NCI-H345 (cell line): Measurements from ENCODE around the gene FAM181A.

Experiments used
- DNase-seq: peaks from one replicate; lab custom pipeline; 2025; lab: John Stamatoyannopoulos, UW

The FAM181A gene

DNA sequence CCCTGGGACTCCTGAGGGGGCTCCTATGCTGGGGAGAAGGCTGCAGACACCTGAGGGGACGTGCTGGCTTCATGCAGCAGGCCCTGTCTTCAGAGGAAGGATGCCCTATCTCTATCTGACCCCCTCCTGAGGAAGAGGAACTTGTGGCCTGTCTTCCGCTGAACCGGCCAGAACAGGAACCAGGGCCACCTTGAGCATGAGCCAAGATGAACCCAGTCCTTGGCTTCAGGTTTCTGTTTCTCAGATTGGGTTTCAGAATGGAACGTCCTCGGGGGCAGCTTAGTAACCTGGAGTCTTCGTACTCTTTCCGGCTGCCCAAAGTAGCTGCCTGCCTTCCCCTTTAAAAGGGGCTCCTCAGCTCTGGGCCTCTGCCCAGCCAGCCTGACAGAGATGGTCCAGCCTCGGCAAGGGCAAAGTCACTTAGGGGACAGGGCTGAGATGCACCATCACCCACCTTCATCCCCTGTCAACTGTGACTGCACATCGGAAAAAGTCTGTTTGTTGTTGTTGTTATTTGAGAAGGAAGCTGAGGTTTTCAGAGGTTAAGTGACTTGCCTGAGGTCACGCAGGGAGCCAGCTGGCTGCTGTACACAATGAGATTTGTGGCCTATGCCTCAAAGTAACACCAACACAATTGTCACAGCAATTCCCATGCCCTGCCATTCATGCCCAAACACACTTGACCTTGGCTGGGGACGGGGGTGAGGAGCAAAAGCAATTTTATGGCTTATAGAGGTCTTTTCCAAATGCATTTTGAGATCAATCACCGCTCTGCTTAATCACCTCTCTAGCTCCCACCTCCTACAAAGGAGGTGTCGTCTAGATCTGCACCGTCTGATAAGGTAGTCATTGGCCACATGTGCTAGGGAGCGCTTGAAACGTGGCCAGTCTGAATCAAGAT, 35.8 kb downstream of the FAM181A start:
- no peak for DNase-seq

DNA sequence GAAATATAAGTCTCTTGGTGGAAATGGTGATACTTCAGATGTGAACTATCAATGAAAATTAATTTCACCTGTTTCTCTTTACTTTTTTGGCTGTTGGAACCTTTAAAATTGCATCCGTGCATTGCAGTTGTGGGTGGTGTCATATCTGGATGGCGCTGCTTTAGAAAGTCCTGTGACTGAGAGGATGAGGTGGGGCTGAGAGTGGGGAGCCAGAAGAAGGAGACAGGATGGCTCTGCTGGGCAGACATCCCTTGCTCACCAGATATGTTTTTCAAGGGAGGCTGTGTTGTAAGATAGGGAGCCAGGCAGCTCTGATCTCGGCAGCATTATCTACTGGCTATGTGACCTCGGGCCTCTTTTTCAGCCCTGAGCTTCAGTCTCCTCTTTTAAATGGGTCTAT, 36.5 kb downstream of the FAM181A start:
- DNase-seq = no peak

DNA sequence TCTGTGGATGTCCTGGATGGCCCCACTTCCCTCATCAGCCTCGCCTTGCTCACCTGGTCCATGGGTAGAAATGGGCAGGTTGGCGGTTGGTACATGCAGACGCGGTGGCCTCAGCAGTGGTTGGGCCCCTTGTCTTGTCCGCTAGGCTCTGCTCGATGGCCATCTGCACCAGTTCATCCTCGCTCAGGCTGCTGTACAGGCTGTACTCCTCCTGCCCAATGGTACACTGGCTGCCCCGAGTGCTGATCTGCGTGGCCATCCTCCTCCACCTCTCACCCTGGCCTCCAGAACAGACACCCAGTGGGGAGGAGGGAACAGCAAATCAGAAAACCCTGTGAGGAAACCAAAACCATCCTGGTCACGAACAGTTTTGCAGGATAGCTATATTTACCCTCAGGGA, 37.1 kb downstream of the FAM181A start:
- no peak for DNase-seq

DNA sequence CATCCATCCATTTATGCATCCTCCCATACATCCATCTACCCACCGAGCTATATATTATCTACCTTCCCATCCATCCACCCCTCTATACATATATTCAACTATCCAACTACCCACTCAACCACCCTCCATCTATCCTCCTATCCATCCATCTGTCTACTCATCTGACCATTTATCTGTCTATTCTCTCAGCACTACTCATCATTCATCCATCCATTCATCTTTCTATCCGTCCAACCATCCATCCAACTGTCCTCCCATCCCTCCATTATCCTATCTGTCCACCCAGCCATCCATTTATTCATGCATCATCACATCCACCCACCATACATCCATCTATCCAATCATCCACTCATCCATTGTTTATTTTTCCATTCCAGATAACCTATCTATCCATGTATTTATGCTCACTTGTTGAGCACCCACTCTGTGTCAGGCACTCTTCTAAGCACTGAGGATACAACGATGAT, 37.7 kb downstream of the FAM181A start:
- no peak for DNase-seq

DNA sequence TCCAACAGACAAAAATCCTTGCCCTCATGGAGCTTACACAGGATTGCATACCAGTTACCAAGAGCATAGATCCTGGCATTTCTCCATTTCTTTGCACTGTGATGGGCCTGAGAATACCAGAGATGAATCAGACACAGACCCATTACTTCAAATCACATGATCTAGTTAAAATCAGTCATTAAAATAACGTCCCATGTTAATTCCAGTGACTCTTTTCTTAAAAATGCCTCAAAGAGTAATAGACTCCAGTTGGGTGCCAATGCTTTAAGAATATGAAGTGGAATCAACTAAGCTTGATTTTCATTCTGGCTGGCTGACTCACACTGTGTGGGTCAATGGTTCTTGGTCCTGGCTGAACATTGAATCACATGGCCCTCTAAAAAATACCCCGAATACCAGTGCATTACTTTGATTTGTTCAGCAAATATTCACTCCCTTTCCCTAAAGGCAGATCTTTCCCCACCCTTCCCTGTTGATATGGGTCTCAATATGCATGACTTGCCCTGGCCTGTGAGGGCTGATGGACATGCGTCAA, 38.2 kb downstream of the FAM181A start:
- DNase-seq = no peak

DNA sequence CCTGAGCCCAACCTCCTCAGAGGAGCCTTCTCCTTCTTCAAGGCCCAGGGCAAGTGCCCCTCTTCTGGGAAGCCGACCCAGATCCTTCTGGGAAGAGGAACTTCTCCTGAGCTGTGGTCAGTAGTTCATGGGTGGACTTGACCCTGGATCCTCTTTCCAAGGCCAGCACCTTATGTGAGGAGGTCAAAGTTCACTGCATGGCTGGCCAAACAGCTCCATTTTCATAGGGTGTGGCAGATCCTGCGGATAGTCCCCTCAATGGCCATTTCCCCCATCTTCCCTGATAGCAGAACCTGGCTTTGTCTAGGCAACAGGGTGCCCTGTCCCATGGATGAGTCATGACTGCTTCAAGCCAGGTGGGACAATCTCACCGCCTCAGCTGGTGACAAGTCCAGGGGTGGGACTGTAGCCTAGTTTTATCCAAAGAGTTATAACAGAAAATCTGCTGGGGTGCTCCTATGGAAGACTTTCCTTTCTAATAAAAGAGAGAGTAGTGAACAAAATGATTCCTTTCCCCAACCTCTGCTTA, 38.9 kb downstream of the FAM181A start:
- no peak for DNase-seq

DNA sequence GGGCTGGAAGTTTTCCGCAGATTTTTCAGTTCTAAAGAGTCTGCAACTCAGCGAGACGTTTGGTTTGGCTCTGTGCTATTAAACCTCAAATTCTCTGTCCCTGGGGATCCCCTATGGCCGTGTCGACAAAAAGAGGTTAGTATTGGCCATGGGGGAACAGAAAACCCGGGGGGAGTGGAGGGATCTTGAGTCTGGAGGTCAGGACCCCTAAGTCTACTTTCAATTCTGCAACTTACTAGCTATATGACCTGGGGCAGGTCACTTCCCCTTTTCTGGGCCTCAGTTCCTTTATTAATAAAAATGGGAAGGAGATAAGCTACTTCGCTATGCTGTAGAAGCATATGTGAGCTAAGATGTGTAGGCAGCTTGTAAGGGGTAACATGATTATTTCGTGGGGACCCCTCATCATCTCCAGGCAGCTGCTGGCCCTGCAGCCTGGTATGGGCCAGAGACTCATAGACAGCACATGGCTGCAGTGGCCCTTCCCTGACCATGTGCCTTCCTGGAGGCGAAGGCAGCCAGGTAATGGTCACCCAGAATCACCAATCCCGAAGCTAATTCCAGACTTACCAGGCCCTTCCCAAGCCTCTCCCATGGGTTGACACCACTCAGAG, 40.6 kb downstream of the FAM181A start:
- DNase-seq = no peak

DNA sequence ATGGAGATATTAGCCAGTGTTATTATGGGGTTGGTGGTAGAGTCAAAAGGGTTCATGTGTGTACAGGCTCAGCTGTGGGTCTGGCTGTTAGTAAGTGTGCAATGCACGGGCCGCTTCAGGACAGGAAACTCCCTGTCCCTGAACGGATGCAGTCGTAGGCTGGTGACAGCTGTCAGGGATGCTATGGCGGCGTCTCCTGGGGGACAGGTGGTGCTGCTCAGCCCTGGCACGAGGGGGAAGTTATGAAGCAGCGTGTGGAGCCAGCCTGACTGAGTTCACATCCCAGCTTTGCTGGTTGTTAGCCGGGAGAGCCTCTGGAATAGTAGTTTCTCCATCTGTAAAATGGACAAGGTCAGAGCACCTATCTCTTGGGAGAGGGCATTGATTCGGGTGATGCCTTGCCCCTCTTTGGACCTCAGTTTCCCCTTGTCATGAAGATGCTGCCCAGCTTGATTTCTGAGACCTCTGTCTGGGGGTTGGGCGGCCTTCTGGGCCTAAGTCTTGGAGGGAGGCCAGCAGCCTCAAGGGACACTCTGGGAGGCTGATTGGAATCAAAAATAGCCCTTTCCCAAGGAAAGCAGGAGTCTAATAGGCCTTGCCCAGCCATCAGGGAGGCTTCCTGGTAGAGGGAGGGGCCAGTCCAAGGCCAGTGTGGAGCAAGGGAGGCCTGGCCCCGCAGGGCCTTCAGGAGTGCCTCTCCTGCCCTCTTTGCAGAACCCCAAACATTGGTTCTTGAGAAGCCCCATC, 42.1 kb downstream of the FAM181A start:
- DNase-seq = no peak

DNA sequence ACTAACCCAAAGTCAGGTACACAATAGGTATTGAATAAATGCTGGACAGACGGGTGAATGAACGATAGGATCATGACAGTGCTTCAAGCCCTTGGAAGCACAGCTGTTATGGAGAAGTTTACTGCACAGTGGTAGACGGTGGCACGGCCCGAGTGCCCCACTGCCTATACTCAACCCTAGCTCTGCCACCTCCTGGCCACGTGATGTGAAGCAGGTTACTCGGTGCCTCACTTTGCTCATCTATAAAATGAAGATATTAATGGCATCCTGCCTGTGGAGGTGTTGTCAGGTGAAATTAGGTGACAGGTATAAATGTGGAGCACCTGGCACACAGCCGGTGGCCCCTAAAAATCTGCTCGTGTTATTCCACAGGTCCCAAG, 43.4 kb downstream of the FAM181A start:
- DNase-seq = peak; percentile 12

DNA sequence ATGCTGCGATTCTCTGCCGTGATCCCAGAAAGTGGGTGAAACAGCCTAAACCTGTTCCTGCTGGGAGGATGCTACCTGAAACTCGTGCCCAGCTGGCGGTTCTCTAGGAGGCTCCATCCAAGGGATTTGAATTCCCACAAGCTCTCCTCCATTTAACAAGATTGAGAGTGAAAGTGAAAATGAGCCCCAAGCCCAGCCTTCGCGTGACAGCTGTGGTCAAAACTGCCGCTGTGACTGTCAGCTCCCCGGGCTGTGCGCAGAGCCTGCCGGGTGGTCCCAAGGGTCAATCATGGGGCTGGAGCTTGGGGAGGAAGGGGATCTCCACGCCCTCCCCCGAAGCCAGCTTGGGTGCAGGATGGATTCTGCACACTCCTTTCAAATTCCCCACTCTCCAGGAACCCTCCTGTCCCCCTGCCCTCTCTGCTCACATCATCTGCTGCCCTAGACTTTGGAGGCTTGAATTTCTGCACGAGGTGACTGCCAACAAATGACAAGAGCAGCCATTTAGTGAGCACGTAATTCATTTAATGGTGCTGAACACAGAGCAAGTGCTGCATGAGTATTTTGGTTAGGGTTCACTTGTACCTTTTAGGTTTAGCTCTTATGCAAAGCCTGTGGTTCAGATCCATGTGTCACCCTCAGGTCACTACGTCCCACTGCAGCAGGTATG, 44.0 kb downstream of the FAM181A start:
- DNase-seq = no peak

DNA sequence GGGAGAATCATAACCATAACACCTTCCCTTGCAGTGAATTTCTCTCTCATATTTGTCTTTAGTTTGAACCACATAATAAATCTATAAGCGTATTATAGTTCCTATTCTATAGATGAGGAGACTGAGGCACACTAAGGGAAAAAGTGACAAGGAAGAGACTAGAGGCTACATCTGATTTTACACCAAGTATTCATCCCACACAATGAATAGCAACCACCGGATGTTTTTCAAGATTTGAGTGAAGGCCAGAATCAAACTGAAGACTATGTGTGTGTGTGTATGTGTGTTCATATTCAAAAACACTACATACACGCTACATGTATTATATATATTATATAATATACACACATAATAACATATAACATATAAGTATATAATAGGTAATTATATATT, 44.5 kb downstream of the FAM181A start:
- no peak for DNase-seq

DNA sequence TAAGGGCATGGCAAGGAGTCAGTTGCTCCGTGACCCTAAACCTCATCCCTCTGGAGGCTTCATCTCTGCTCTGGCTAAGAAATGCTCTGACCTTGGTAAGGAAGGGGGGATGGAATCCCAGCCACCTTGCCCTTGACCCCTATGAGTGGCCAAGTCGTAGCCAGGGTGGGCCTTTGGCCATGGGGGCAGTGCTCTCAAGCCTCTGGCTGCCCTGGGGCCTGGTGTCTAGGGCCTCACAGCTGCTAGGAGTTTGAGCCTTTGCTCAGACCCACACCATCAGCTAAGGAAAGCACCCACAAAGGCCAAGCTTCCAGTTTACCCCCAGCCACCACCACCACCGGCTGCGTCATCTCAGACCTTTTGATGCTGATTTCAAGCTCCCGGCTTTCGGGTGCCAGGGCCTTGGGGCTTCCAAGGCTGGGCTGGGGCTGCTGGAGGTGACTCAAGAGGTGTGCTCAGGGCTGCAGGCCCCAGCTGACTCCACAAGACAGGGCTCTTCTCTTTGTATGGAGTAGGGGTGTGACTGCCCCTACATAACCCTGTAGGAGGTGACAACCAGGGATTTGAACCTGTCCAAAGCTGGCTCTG, 45.6 kb downstream of the FAM181A start:
- no peak for DNase-seq

DNA sequence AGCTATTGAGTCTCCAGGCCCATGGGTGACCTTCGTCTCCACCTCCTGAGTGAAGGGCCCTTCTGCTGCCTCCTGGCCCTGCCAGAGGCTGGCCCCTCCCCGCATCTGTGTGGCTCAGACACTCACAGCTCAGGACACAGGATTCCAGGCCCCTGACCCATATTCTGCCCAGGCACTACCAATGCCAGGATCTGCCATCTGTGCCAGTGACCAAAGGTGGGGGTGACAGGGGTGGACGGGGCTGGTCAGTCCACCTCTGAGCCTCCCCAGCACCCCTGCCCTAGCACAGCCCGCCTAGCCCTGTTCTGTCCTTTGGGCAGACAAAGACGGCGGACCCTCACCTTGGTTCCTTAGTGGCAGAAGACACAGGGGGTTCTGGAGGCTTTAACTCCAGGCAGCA, 46.5 kb downstream of the FAM181A start:
- DNase-seq = no peak

DNA sequence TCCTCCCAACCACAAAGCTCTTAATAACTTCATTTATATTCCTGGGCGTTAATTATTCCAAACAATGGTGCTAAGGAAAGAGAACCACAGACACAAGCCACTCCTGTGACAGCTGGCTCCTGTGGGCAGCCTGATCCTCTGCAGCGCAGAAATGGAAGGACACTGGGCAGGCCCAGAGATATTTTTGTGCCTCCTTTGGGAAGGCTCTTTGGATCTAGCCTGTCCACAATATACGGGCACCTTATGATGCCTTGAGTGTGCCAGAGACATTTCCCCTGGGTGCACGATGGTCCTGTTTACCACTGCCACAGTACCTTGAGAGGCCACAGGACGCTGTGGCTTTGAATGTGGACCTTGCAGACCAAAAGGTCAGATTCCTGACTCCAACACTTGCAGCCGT, 47.2 kb downstream of the FAM181A start:
- no peak for DNase-seq

DNA sequence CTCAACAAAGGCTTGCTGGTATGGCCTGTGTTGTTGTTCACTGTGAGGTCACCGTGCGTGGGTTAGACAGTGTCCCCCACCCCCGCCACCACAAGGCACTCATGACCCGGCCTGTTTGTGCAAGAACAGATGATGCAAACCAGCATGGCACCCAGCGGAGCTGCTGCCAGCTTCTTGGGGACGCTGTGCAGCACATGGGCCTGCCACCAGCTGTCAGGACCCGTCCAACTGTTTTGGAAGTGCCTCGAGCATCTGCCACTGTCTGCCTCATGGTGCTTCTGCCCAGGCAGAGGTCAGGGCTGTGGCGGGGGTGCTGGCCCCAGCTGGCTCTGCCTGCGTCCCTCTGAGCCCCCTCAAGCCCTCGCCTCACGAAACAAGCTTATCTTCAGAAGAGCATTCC, 47.7 kb downstream of the FAM181A start:
- no peak for DNase-seq

DNA sequence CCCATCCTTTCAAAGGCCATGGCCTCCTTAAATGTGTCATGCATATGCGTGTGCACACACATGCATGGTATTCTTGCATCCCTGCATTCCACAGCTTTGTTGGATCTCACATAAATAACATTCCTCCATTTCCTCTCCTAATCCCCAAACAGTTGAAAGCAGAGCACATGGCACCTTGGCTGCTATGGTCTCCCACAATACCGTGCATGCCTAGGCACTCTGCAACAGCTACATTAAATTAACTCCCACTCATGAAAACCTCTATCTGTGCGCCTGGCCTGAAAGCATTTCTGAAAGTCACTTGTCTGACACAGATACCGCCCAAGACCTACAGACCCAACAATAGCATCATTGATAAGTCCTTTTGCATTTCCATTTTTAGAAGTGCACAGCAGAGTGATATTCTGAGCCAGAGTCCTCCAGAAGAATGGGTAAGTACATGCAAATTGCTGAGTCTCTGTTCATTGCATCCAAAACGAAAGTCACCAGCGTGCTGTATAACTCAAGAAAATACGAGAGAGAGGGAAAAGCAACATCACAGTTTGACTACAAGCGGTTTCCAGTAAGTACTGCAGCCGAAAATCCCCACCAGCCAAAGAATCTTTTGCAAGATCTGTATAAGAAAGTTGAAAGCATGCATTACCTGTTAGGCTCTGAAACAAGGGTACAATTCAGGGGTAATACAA, 48.8 kb downstream of the FAM181A start:
- DNase-seq = no peak

DNA sequence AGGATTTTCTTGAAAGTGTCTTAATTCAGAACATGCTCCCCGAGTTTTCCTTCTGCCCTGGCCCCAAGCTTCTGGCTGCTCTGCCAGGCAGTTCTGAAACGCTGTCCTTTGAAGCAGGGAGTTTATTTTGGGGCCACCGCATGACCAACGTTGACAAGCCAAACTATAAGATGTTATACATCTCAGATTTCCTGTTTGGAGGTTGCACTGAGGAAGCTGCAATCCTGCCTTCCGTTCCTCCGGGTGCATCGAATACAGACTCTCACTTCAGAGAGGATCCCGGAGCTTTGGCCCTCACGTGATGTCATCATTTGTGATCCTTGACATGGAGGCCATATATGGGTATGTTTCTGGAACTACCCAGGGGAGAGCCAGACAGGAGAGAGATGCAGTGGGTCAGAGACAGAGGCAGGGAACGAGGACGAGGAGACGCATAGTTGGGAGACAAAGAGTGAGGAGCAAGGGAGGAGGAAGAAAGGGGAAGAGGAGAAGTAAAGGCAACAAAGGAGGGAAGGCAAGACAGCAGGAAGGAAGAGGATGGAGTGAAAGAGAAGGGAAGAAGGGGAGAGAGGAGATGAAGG, 49.4 kb downstream of the FAM181A start, which contains the start of gene ASB2:
ASB2 (minus strand) TSS at position 94 of the 581 bp plus-strand sequence. CDS start 12,031 bp downstream, outside the sequence.
- no peak for DNase-seq

DNA sequence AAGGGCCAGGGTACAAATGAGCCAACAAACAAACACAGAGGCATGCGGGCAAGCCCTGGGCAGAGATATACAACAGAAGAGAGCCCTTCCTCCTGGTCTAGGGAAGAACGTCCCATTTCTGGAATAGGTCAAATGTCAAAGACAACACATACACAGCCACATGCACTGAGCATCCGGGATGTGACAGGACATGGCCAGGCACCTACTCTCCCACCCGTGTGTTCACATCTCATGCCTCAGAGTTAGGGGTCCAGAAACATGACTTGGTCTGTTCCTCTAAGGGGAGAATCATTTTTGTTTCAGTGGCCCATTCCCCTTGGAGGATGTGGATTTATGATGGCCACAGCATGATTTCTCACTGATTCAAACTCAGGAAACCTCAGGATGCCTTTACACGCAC, 50.0 kb downstream of the FAM181A start:
- DNase-seq = no peak

DNA sequence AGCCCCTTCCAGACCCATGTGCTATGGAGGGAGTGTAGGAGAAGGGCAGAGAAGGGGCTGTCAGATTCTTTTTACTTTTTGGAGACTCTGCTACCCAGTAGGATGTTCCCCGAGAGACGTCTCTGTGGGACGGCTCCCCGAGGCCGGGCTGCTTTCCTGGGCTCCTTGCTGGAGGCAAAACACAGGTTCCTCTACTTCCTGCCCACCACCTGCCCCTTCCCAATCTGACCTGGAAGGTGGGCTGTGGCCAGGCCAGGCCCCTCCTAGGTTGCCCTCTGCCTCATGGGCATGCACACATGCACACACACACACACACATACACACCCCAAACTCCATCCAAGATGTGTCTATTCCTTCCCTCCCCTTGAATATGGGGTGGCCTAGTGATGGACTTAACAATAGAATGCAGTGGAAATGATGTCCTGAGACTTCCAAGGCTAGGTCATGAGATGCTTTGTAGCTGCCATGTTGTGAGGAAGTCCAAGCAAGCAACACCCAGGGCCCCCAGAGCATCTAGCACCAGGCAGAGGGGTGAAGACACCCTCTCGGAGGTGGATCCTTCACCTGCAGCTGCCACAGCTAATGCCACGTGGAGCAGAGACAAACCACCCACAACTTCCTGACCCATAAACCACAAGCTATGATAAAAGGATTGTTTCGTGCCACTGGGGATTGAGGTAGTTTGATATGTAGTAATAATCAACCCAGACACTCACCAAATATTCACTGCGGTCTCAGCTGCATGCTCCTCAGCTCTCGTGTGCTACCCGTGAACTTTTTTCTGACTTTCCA, 50.8 kb downstream of the FAM181A start:
- DNase-seq = no peak
